ENCODE data around the gene USF3.

USF3 gene

DNA sequence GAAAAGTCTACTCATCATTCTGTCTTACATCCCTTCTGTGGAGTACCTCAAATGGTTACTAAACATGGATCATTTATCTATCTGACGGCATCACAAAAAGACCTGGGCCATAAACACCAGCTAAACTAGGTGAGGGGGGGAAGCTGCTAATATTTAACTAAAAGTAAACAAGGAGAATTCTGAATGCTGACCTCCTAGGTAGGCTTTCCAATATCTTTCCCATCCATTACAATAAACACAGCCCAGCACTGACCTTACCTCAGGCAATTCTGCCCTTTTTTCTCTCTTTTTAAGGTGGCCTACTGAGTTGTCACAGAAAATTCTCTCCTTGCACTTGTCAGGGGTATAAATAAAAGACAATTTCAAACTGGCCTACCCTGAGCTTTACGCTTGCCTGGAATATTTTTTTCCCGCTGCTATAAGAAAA is 33.1 kb downstream of the USF3 start:
- no peak overlapping the region for H3K4me3 ChIP-seq (ENCODE audit: low read depth, low read length)
- TF ChIP-seq, protein P1, sequence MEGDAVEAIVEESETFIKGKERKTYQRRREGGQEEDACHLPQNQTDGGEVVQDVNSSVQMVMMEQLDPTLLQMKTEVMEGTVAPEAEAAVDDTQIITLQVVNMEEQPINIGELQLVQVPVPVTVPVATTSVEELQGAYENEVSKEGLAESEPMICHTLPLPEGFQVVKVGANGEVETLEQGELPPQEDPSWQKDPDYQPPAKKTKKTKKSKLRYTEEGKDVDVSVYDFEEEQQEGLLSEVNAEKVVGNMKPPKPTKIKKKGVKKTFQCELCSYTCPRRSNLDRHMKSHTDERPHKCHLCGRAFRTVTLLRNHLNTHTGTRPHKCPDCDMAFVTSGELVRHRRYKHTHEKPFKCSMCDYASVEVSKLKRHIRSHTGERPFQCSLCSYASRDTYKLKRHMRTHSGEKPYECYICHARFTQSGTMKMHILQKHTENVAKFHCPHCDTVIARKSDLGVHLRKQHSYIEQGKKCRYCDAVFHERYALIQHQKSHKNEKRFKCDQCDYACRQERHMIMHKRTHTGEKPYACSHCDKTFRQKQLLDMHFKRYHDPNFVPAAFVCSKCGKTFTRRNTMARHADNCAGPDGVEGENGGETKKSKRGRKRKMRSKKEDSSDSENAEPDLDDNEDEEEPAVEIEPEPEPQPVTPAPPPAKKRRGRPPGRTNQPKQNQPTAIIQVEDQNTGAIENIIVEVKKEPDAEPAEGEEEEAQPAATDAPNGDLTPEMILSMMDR (IDR thresholded peaks at IDR 0.05; ENCODE audit: low read depth, low read length): no peak
- no peak for DNase-seq
- no peaks in the 10 kb centered on the region for H3K4me1 ChIP-seq
- H3K36me3 ChIP-seq: peaks cover 4% of the 10 kb centered on the region; the same call in 1 of the 2 replicates
- no peaks in the 10 kb centered on the region for H3K9me3 ChIP-seq
- H3K27me3 ChIP-seq: no peaks in the 10 kb centered on the region

DNA sequence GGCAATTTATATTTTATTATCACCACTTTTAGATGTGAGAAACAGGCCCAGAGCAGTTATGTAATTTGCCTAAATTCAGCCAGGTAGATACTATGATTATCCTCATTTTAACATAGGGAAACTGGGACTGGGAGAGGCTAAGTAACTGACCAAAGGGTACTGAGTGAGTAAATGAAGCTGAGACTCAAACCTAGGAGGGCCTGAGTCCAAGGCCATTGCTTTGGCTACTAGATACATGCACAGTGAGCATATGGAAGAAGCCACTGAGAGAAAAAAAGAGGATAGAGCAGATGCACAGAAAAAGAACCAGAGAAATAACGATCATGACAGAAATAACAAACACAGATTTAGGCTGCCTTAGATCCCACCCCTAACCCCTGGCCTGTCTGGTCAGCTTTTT is 33.6 kb downstream of the USF3 start:
- TF ChIP-seq, protein P1 (IDR thresholded peaks at IDR 0.05; ENCODE audit: low read depth, low read length): no peak
- DNase-seq: no peak

DNA sequence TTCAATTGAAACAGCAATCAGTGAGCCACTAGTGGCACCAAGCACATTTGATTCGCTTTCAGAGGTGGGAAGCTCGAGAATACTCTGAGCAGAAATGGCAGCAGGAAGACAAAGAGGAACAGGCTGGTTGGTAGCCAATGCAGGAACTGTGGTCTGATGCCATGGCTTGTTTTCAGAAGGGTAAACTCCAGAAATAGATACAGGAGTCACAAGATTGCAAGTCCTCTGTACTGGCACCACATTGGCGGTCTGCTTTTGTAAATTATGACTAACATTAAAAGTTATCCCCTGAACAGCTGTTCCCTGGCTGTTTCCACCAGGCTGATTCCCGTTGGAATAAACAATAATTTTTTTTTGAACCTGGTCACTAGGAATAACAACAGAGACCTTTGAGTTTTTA is 35.5 kb downstream of the USF3 start:
- H3K9me3 ChIP-seq: no peaks in the 10 kb centered on the region
- H3K36me3 ChIP-seq: peaks cover 4% of the 10 kb centered on the region; the same call in 1 of the 2 replicates
- no peak for DNase-seq
- H3K4me3 ChIP-seq (ENCODE audit: low read depth, low read length): no peak overlapping the region
- no peaks in the 10 kb centered on the region for H3K27me3 ChIP-seq
- TF ChIP-seq, protein P1 (IDR thresholded peaks at IDR 0.05; ENCODE audit: low read depth, low read length): no peak
- no peaks in the 10 kb centered on the region for H3K4me1 ChIP-seq

More for the DNA sequence above, 33.6 kb downstream of the USF3 start:
- Histone ChIP-seq H3K27me3 (no peaks in the 10 kb centered on the region), H3K9me3 (no peaks in the 10 kb centered on the region), H3K4me1 (no peaks in the 10 kb centered on the region), H3K36me3 (peaks cover 4% of the 10 kb centered on the region; the same call in 1 of the 2 replicates), H3K4me3 (ENCODE audit: low read depth, low read length) (no peak overlapping the region)

DNA sequence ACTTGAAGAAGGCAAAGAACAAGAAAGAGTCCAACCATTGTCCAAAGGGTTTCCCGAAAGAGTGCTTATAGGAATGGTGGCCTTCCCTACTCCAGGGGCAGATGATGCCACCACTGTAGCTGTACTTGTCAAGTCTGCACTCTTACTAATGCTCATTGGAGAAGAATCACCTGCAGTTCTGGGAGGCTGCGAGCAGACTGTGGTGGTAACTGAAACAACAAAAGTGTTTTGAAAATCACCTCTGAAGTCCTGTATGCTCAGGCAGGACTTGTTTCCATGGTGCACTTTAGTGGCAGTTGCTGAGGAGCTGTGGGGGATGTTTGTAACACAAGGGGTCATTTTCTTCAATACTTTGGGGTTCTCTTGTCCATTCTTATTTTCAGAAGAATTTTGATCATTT is 36.0 kb downstream of the USF3 start:
- Histone ChIP-seq H3K36me3 (peaks cover 4% of the 10 kb centered on the region; the same call in 1 of the 2 replicates), H3K9me3 (no peaks in the 10 kb centered on the region), H3K4me3 (ENCODE audit: low read depth, low read length) (no peak overlapping the region), H3K27me3 (no peaks in the 10 kb centered on the region), H3K4me1 (no peaks in the 10 kb centered on the region)
- DNase-seq: no peak
- TF ChIP-seq, protein P1 (IDR thresholded peaks at IDR 0.05; ENCODE audit: low read depth, low read length): no peak

DNA sequence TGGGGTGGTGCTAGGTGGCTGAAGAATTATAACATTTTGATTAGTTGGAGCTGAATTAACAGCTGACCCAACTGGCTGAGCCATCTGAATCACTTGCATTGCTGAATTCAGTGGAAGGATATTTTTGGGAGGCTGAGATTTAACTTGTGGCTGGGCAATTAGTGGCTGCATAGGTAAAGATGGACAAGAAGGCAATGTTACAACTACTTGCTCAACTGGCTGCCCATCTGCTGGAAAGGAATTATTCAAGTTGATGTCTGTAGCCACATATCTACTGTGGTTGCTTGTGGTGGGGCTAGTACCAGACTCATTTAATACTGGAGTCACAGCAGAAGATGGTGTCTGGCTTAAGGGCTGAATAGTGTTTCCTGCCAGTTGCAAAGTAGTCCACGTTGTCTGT is 36.4 kb downstream of the USF3 start:
- Histone ChIP-seq H3K4me3 (ENCODE audit: low read depth, low read length) (no peak overlapping the region), H3K27me3 (no peaks in the 10 kb centered on the region), H3K4me1 (no peaks in the 10 kb centered on the region), H3K36me3 (peaks cover 4% of the 10 kb centered on the region; the same call in 1 of the 2 replicates), H3K9me3 (no peaks in the 10 kb centered on the region)
- no peak for DNase-seq
- TF ChIP-seq, protein P1 (IDR thresholded peaks at IDR 0.05; ENCODE audit: low read depth, low read length): no peak

DNA sequence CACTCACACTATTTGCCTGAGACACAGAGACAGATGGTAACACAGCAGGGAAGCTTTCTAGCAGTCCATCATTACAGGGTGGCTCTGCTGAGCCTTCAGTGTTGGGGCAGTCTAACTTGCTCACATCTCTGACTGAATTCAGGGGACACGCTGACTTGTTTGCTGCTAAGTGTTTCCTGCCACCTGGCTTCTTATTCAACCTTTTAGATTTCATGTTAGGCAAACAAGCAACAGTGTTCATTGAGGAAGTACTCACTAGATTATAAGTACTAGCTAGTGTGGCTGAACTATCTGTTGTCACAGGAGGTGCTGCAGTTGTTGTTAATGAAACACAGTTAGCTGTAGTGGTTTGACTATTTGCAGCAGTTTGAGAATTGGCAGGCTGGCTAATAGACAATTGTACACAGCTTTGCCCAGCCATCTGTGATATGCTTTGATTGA is 37.3 kb downstream of the USF3 start:
- H3K36me3 ChIP-seq: peaks cover 4% of the 10 kb centered on the region; the same call in 1 of the 2 replicates
- no peaks in the 10 kb centered on the region for H3K9me3 ChIP-seq
- no peak for DNase-seq
- H3K4me3 ChIP-seq (ENCODE audit: low read depth, low read length): no peak overlapping the region
- H3K27me3 ChIP-seq: no peaks in the 10 kb centered on the region
- no peaks in the 10 kb centered on the region for H3K4me1 ChIP-seq
- TF ChIP-seq, protein P1 (IDR thresholded peaks at IDR 0.05; ENCODE audit: low read depth, low read length): no peak

Measured in BE2C (cell line).